GM19468 (cell line): ENCODE measurements around the gene GAREM1.
"Not testable (repeated sequence)": the region's sequence is repeated elsewhere in the genome, so short reads cannot be mapped to it uniquely, and the experiment has no call there.

Experiments used
- ATAC-seq: cut with Tn5 transposase; IDR thresholded peaks from one replicate; pipeline ENCODE4 v1.9.1; 2021; ENCODE audit warnings: mild to moderate bottlenecking, moderate library complexity, moderate number of reproducible peaks; ENCODE audit not compliant: unreplicated experiment; ENCODE audit errors: extremely low read depth

The GAREM1 gene

DNA sequence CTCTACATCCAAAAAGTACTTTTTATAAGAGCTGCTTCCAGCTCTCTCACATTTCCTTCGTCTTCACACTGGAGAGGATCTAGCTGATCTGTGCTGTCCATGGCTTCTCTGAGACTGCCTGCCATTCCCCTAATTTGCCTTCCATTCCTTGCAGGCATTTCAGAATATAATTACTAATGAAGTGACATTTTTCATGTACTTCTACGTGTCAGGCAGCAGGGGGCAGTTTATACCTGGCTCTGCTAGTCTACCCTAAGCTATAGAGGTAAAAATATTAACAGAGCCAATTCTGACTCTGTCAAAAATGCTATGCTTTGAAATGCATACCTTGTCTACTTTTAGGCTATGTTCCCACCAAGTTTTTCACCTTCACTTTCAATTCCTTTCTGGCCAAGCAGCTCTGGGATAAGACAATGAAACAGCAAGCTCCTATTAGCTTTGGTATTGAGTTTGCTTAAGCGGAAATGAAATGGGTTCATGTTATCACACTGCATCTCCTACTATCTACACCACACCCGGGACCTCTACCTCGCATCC lies 198.9 kb downstream of the GAREM1 start:
- ATAC-seq: no peak

DNA sequence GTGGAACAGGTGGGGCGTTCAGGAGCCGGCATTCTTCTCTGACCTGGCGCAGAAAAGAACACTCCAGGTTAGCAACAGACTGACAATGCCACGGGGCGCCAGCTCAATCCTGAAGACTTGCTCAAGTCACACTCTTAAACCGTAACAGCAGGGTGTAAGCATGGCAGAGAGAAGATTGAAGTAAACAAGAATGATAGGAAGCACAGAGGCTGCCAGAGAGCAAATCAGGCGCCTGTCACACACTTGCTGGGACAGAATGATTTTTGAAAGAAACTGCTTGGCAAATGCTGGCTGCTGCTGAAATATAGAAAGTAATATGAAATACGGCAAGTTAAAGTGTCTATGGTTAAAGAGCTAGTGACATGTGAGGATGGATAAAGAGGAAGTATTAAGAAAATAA lies 200.3 kb downstream of the GAREM1 start:
- no peak for ATAC-seq

DNA sequence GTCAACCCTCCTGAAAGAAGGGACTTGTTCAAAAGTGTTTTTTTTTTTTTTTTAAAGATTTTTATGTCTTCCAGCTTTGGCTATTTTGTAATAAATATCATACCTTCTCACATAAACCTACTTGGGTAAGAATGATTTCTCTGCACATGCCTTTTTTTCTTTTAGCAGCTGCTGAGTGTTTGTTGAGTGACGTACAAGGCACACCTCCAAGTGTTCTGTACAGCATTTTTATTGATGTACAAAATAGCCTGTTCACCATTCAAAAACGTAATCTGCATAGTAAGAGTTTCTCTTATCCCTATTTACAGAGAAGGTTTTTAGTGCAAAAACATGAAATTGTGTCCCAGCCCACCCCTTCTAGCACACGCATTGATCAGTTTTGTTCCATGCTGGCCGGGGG lies 203.2 kb downstream of the GAREM1 start:
- ATAC-seq: no peak

DNA sequence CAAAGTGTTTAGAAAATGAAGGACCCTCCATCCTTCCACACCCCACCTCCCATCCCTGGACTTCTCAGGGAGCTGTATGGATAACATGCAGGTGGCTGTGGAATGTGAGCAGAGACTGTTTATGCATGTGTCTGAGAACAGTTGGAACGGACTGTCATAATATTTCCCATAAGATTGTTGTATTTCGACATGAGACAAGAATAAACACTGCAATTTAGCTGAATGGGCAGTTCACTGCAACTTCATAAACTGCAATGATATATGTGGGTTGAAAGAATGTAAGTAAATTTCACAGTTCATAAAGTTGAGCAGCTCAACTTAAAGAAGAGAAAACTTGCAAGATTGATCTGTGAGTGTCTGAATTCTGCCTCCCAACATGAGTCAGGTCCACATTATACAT lies 206.3 kb downstream of the GAREM1 start:
- no peak for ATAC-seq

DNA sequence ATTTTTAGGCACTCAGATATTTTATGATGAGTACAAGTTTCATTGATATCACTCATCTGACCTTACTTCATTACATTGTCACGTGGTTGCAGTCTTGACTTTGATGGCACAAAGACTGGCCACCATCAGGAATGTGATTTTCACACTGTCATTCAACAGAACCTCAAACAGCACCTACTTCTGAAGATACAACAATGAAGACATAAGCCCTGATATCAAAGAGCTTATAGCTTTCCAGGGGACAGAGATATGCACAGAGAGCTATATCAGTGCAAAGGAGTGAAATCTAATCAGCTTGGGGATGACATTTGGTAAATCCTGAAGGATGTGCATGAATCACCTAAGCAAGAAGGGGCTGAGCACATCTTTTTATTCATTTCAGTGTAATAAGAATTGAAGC lies 208.6 kb downstream of the GAREM1 start:
- ATAC-seq: no peak

DNA sequence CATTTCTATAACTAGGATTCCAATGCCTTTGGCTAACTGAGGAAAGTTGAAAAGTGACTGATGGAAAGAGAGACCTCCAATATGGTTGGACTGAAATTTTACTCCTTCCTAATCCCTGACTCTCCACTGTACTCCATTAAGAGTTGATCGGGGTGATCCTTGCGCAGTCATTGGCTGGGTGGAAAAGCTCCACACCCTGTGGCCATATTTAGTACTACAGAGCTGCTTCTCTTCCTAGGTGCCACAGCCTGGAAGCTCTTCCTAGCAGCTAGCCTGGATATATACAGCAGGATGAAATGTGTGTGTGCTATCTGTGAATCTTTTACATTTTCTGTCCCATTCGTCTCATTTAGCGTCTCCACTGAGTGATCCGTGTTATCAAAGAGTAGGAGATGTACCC lies 209.7 kb downstream of the GAREM1 start:
- ATAC-seq: no peak

DNA sequence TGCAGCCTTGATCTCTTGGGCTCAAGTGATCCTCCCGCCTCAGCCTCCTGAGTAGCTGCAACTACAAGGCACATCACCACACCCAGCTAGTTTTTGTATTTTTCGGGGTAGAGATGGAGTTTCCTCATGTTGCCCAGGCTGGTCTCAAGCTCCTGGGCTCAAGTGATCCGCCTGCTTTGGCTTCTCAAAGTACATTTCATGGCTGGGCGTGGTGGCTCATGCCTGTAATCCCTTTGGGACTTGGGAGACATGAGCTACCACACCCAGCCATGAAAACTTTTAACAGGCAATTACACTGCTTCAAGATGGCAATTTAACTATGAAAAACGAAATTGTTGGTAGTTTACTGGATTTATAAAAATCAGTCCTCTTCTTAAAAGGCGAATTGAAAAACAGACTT lies 211.1 kb downstream of the GAREM1 start:
- no peak for ATAC-seq

DNA sequence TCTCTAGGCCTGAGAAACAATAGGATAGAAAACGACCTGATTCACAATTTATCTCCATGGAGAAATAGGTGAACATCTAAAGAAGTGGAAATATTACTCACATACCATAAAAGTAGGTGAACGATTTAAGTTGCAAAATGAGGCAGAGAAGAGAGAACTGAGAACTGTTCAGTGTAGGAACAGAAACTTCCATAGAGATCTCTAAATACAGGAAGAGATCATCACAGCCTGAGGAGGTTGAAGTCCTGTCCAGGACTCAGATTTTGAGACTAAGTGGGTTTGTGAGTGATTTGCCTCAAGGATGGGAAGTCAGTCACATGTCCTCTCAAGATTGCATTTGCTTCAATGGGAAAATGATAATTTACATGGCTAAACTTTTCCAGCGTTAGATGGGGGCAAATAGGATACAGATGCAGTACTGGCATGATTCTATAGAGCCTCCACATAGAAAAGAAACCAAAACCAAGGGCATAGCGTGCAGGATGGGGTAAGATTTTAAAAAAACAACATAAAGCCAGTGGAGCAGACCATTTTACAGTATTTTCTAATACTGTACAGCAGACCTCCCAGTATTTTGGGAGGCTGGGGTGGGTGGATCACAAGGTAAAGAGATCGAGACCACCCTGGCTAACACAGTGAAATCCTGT lies 212.0 kb downstream of the GAREM1 start:
- ATAC-seq: no peak

DNA sequence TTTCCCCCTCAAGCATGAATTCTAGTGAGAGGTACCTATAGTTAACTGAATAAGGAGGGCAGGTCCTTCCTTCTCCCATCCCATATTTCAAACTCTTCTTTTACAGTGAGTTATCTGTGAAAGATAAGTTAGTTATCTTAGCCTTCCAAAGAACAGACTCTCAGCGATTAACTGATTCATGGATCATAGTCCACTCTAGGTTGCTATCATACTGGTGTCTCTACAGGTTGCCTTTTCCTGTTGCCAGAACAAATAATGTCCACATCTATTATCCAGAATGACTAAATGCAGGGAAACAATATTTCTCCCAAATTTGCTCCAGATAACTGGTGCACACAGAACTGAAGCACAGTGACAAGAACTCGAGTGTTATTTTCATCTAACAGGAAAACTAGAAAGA lies 212.5 kb downstream of the GAREM1 start:
- ATAC-seq: no peak

DNA sequence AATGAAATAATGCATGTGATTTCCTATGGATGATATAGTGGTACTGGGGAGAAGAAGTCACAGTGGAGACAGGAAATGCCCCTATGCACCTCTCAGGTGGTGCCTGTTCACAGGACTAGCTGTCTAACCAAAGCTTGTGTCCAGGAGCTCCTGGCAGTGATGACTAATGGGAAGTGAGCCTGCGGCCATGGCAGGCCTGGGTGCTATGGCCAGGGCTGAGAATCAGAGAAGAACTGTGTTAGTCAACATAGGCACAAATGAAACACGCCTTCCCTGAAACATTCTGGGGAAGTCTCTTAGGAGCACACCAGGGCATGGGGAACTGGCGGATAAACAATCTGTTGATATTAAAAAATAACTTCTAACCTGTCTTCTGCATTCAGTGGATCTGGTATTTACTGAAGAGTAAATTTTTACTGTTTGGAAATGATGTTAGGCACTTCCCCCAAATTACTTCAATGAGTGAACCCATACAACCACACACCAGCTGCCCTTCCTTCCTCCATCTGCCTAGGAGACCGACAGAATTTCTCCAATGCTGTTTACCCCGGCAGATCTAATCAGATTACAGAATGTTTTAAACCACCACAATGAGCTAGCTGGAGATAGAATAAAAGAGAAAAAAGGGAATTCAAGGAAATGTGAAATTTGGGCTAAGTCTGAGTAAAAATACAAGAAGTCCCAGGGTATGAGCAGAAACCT lies 213.4 kb downstream of the GAREM1 start:
- ATAC-seq: no peak

DNA sequence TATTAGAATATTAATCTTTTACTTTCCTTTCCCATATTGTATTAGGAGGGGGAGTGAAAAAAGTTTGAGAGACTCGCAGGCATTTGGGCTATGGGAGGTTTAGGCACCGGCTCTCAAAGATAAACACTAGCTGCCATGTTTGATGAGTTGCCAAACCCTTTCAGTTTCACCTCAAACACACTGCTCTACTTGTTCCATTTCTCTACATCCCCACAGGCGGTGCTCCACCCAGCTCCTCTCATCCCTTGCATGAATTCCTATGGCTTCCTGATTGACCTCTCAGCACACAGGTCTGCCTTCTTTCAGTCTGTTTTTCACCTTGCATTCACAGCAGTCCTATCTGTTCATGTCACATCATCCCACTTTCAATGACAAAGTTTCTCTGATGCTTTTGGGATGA lies 215.1 kb downstream of the GAREM1 start:
- no peak for ATAC-seq

DNA sequence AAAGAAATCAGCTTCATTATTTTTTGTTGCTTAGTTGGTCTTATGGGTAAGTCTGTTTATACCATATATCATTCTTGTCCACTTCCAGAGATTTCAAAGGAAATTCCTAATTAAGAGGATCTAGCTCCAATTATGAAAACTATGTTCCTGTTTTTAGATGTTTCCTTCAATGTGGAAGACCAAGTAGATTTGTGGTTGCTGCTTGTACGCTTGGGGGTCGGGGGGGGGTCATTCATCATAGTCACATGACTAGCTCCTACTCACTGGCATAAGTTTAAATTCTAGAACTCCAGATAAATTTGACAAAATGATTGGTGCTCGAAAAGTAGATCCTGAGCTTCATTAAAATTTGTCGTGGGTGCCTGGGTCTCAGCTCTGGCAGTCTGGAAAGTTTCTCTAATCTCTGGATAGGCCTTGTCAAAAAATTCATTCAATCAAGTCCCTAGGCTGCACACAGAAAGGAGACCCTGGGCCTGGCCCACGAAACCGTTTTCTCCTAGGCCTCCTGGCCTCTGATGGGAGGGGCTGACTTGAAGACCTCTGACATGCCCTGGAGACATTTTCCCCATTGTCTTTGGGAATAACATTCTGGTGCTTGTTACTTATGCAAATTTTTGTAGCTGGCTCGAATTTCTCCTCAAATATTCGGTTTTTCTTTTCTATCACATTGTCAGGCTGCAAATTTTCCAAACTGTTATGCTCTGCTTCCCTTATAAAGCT lies 218.4 kb downstream of the GAREM1 start:
- ATAC-seq: no peak

DNA sequence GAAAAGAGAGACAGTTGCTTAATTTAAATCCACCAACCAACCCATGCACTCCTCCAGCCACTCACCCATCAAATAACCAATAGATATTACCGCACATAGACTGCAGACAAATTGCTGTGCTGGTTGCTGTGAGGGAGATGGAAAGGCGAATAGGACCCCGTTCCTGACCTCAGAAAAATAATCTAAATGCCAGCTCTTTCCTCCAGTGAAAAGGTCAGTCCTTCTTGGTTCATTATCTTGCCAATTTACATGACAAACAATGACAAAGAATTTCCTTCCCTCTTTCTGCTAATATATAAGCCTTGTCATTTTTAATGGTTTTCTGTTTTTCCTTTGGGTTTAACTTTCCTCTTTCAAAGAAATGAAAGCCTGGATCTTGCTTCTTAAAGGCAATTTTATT lies 219.2 kb downstream of the GAREM1 start:
- ATAC-seq: no peak

DNA sequence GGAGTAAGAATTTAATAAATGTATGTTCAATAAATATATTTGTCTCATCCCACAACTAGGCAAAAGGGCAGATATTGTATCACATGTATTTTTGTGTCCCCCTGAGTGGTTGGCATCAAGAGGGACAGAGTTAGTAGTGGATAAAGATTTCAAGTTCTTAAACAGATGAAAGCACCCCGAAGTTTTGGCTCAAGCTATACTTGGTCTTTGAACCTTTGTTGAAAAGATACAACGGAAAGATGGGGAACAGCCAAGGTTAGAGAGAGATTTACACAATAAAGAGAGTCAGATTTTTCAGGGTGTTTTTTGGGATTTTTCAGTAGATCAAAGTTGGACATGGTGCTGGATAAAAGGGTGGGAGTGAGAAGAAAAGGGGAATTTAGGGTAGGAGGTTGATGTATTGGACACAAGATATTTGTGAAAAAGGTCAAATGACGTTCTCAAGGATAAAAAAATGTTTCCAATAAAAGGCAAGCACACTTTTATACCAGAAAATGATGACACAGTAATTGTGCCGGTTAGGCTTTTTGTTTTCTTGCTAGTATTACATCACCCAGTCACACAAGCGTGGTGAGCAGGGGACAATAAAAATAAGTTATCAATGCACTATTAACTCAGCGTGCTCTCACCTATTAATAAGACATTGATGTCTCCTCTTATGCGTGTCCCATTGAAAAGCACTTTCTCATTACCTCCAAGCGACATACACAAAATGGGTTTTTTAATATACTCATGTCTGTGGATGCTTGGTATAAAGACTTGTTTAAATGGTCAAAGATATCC lies 221.3 kb downstream of the GAREM1 start:
- ATAC-seq: no peak

DNA sequence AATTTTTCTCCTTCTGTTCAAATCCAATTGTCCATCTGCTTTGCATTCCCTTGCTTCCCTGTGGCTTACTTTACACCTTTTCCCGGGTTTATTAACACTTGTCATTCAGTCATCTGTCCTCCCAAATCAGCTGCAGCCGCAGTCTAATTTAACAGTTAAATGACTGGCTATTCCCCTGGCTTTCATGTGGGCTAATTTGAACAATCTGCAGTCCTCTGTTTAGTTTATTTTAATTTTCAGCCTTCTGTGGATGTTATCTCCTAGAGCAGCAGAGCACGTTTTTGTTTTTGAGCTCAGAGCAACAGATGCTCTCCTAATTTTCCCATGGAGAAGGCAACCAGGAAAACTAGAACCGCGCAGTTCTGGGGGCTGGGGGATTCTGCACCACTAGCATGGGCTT lies 225.8 kb downstream of the GAREM1 start:
- ATAC-seq: no peak

DNA sequence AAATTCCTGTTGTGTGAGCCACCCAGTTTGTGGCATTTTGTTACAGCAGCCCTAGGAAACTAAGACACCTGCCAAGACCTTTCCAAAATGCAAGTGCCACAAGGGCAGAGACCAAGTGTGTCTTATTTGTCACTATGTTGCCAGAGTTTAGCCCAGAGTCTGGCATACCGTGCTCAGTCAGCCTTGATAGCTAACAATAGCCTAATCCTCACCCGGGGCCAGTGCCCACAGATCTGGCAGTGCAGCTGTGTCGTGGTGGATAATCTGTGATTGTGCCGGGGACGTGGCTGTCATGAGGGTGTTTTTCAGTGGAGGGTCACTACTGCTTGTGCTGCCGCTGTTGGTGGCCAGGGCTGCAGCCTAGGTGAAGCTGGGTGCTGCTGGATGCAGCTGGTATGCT lies 227.3 kb downstream of the GAREM1 start:
- ATAC-seq: no peak

DNA sequence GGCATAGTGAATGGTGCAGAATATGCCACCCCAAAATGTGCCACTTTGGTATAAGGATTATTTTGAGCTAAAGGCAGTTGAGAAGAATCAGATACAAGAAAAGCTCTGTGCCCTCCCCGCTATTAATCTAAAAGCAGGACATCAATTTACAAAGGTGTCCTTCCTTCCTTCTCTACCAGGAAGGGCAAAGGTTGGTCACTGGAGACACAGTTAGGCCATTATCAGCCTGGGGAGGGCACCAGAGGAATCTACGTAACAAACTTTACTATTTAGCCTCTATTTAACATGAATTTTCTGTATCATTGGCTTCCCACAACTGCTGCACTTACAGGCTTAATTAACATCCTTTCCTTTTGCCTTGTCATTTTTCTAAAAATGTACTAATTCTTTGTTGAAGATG lies 228.3 kb downstream of the GAREM1 start:
- no peak for ATAC-seq

DNA sequence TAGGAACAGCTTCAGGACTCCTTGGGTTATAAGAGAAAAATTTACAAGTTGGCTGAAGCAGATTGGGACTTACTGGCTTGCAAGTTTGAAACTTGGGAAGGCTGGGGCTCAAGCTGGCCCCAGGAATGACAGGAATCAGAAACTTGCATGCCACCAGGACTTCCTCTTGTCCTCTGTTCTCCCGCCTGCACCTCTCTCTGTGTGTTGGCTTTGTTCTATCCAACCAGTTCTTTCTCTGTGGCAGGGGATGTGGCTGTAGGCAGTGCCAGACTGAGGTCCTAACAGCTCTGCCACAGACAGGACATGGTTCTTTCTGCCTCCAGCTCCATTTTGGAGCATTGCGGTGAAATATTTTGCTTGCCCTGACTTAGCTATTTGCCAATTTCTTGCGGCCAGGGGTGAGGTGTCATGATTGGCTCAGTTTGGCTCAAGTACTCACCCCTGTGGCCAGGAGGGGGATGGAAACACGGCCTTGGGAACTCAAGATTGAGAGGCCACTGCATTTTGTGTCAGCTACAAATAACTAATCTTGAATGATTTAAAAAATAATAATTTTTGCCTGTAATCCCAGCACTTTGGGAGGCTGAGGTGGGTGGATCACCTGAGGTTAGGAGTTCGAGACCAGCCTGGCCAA lies 231.9 kb downstream of the GAREM1 start:
- no peak for ATAC-seq

DNA sequence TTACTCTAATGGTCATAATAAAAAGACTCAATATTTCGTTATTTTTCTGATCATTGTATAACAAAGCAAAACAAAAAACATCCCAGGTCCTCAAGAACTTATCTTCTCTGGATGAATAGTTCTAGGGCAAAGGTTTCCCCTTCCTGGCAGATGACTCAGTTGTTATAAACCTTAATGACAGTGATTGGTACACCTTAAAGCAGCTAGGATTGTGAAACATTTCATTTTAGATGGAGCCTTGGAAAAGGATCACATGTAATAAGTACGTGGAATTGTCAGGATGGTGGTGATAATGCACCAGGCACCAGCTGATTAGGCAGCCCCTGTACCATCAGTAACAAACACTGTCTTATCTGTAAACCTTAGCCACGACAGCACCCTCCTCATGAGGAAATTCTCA lies 233.6 kb downstream of the GAREM1 start:
- ATAC-seq: no peak

DNA sequence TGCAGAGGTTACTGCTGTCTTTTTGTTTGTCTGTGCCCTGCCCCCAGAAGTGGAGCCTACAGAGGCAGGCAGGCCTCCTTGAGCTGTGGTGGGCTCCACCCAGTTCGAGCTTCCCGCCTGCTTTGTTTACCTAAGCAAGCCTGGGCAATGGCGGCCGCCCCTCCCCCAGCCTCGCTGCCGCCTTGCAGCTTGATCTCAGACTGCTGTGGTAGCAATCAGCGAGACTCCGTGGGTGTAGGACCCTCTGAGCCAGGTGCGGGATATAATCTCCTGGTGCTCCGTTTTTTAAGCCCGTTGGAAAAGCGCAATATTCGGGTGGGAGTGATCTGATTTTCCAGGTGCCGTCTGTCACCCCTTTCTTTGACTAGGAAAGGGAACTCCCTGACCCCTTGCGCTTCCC lies 237.3 kb downstream of the GAREM1 start:
- ATAC-seq: not testable (repeated sequence)
